Loucy (cell line): Measurements from ENCODE around the gene AMN.

Experiments
- CTCF ChIP-seq: fragments of 200-600 bp; sonication (generic); conservative IDR thresholded peaks from 2 replicates; pipeline ENCODE4 v1.5.1; 2014; ENCODE audit warnings: mild to moderate bottlenecking, antibody characterized with exemption, low read length
- EZH2phosphoT487 ChIP-seq: fragments of 200-600 bp; IDR thresholded peaks from 2 replicates; pipeline ENCODE4 v1.6.1; 2018; ENCODE audit warnings: antibody characterized with exemption, mild to moderate bottlenecking, moderate library complexity, borderline replicate concordance

GRCh38 chr14:102893452-102893851 is 29.0 kb upstream of the AMN start:
- TF ChIP-seq CTCF (no peak), EZH2phosphoT487 (no peak)
